A549 (cell line): ENCODE results near the gene CACNA2D2.

Source experiments
- KDM5A ChIP-seq: fragments of 200-600 bp; sonication (generic); IDR thresholded peaks from 2 replicates; pipeline ENCODE4 v1.6.1; 2016; ENCODE audit warnings: antibody characterized with exemption, mild to moderate bottlenecking
- RCOR1 ChIP-seq: fragments of 150-350 bp; IDR thresholded peaks from 2 replicates; pipeline ENCODE4 v1.6.1; 2014; ENCODE audit warnings: antibody characterized with exemption, low read length, low read depth

GRCh38 chr3:50493086-50493485, 10.3 kb downstream of the CACNA2D2 start:
- no peak for TF ChIP-seq KDM5A
- TF ChIP-seq RCOR1: no peak
